ENCODE measurements around the gene EBP. TPM values are rescaled to one million over a fixed set of nuclear protein-coding genes. Genes with fewer than 3 reads are reported as not detected.

EBP gene
- total and polyA plus RNA-seq, 9 donors = 15.4 to 117 (median 26.6) TPM

DNA sequence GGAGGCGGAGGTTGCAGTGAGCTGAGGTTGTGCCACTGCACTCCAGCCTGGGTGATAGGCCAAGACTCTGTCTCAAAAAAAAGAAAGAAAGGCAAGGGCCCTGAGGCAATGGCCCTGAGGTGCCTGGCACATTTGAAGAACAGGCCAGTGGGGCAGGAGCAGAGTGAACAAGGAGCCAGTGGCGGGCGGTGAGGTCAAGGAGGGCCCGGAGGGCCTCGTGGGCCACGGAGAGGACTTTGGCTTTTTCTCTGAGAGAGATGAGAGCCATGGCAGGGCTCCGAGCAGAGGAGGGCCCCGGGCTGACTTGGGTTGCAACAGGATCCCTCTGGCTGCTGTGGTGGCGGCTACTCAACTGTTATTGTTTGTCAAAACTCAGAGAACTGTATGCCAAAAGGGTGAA is 32.3 kb upstream of the EBP start:
- WGBS, 3 donors = 79 to 86% (median 80%) methylated on average over 9 of the region's 9 CpGs

DNA sequence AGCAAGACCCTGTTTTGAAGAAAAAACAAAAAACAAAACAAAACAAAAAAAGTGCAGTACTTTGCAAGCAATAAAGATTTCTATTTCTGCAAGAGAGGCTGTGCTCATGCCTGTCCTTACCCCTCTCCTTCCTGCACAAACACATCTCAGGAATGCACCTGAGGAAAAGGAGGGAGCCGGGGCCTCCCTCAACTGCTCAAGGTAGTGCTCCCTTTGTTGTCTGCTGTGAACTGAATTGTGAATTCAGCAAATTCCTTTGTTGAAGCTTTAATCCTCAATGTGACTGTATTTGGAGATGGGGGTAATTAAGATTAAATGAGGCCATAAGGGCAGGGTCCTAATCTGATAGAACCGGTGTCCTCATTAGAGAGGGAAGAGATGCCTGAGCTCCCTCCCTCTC is 31.7 kb upstream of the EBP start:
- intact Hi-C loops (cut with DNase I) = no loop called here
- H3K4me3 ChIP-seq = no peak overlapping the region
- DNase-seq = no peak

More for the DNA sequence above, 32.3 kb upstream of the EBP start:
- intact Hi-C loops (cut with DNase I) = no loop called here
- H3K27ac ChIP-seq = no peak overlapping the region
- H3K4me3 ChIP-seq = no peak overlapping the region
- no peaks in the 10 kb centered on the region for H3K9me3 ChIP-seq
- no peaks in the 10 kb centered on the region for H3K36me3 ChIP-seq
- DNase-seq = no peak
- TF ChIP-seq EP300 (IDR thresholded peaks at IDR 0.05) (no peak), POLR2A (IDR thresholded peaks at IDR 0.05) (no peak)
- TF ChIP-seq, protein P1, sequence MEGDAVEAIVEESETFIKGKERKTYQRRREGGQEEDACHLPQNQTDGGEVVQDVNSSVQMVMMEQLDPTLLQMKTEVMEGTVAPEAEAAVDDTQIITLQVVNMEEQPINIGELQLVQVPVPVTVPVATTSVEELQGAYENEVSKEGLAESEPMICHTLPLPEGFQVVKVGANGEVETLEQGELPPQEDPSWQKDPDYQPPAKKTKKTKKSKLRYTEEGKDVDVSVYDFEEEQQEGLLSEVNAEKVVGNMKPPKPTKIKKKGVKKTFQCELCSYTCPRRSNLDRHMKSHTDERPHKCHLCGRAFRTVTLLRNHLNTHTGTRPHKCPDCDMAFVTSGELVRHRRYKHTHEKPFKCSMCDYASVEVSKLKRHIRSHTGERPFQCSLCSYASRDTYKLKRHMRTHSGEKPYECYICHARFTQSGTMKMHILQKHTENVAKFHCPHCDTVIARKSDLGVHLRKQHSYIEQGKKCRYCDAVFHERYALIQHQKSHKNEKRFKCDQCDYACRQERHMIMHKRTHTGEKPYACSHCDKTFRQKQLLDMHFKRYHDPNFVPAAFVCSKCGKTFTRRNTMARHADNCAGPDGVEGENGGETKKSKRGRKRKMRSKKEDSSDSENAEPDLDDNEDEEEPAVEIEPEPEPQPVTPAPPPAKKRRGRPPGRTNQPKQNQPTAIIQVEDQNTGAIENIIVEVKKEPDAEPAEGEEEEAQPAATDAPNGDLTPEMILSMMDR (IDR thresholded peaks at IDR 0.05) = no peak
- no peaks in the 10 kb centered on the region for H3K27me3 ChIP-seq
- H3K4me1 ChIP-seq (ENCODE audit: insufficient read depth) = no peaks in the 10 kb centered on the region

DNA sequence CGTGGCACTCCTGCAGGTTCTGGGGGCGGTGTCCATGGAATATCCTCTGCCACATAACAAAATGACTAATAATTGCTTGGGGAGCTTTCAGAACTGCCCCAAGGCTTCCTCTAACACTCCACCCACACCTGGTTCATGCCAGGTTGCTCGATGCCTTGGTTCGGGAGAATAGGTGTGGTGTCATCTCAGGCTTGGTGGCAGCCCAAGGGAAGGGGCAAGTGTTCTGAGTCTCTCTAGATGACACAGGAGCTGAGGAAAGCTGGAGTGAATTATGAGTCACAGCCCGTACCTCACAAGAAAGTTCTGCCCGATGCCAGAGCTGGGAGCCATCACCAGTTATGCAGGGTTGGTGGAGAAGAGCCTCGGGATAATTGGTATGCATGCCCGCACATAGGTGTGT is 30.9 kb upstream of the EBP start:
- Histone ChIP-seq H3K4me1 (ENCODE audit: insufficient read depth) (no peaks in the 10 kb centered on the region), H3K36me3 (no peaks in the 10 kb centered on the region), H3K4me3 (no peak overlapping the region), H3K27ac (no peak overlapping the region), H3K9me3 (no peaks in the 10 kb centered on the region), H3K27me3 (no peaks in the 10 kb centered on the region)
- no peak for TF ChIP-seq POLR2A (IDR thresholded peaks at IDR 0.05)
- no peak for TF ChIP-seq EP300 (IDR thresholded peaks at IDR 0.05)
- TF ChIP-seq, protein P1 (IDR thresholded peaks at IDR 0.05) = no peak
- WGBS, 3 donors = 75 to 78% (median 76%) methylated on average over 8 of the region's 8 CpGs
- intact Hi-C loops (cut with DNase I) = no loop called here
- DNase-seq = no peak

More for the DNA sequence above, 31.7 kb upstream of the EBP start:
- Histone ChIP-seq H3K9me3 (no peaks in the 10 kb centered on the region), H3K36me3 (no peaks in the 10 kb centered on the region), H3K4me1 (ENCODE audit: insufficient read depth) (no peaks in the 10 kb centered on the region), H3K27ac (no peak overlapping the region), H3K27me3 (no peaks in the 10 kb centered on the region)
- 70 to 80% (median 72%) methylated on average over 2 of the region's 2 CpGs for WGBS, 3 donors
- TF ChIP-seq, protein P1 (IDR thresholded peaks at IDR 0.05) = no peak
- TF ChIP-seq EP300 (IDR thresholded peaks at IDR 0.05) (no peak), POLR2A (IDR thresholded peaks at IDR 0.05) (no peak)

DNA sequence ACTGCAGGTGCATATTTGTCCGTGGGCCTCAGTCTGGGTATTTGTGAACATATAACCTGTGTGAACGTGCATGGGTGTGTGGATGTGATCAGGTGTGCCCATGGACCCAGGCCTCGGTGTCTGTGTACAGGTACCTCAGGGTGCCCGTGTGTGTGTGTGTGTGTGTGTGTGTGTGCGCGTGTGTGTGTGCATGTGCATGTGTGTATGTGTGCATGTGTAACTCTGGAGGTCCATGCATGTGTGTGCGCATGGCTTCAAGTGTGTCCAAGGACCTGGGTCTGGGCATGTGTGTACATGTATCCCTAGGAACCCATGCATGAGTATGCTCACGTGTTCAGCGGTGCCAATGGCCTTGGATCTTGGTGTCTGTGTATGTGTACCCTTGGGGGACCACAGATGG is 29.8 kb upstream of the EBP start:
- intact Hi-C loops (cut with DNase I) = no loop called here
- Histone ChIP-seq H3K27me3 (no peaks in the 10 kb centered on the region), H3K4me1 (ENCODE audit: insufficient read depth) (no peaks in the 10 kb centered on the region), H3K36me3 (no peaks in the 10 kb centered on the region), H3K4me3 (no peak overlapping the region), H3K9me3 (no peaks in the 10 kb centered on the region), H3K27ac (no peak overlapping the region)
- no peak for DNase-seq
- TF ChIP-seq POLR2A (IDR thresholded peaks at IDR 0.05) = no peak
- WGBS, 3 donors = 79 to 89% (median 82%) methylated on average over 9 of the region's 9 CpGs

DNA sequence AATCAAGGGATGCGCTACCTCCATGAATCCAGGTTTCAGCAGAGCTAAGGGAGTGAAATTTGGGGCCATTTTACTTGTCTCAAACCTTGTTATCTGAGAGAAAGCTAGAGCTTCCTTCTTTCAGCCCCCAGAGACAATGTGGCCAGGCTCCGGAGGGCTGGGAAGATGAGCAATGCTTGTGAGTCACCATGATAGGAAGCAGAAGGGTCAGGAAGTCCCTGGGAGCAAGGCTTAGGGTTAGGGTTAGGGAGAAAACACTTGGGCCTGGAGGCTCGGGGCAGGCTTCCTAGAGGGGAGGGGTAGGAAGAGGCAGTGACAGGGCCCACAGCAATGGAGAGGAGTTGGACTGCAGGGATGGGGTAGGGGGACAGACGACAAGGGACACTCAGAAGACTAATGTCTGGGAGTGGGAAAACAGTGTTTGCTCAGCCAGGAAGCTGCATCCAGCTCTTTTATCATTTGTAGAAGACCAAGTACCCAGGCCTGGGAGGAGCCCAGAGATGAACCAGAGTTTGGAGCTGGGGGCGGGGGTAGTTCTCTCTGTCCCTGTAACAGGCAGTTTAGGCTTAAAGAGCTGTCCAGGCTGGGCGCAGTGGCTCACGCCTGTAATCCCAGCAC is 29.2 kb upstream of the EBP start:
- no peak for DNase-seq
- intact Hi-C loops (cut with DNase I) = no loop called here
- no peaks in the 10 kb centered on the region for H3K9me3 ChIP-seq
- 67 to 71% (median 69%) methylated on average over 7 of the region's 7 CpGs for WGBS, 3 donors
- H3K27ac ChIP-seq = no peak overlapping the region
- H3K4me3 ChIP-seq = no peak overlapping the region
- TF ChIP-seq POLR2A (IDR thresholded peaks at IDR 0.05) (no peak), EP300 (IDR thresholded peaks at IDR 0.05) (no peak)
- TF ChIP-seq, protein P1 (IDR thresholded peaks at IDR 0.05) = no peak
- no peaks in the 10 kb centered on the region for H3K36me3 ChIP-seq
- H3K27me3 ChIP-seq = no peaks in the 10 kb centered on the region
- H3K4me1 ChIP-seq (ENCODE audit: insufficient read depth) = no peaks in the 10 kb centered on the region
